GM12891 (cell line): ENCODE data around the gene PIM2.
"Not testable (repeated sequence)": the region's sequence is repeated elsewhere in the genome, so short reads cannot be mapped to it uniquely, and the experiment has no call there.

Experiments
- DNase-seq: peaks from one replicate; pipeline ENCODE4 v3.0.0; 2011; ENCODE audit warnings: low spot score; ENCODE audit not compliant: insufficient read length
- FAIRE-seq: peaks from 2 replicates; lab custom pipeline; 2011; peaks lifted over from hg19 to GRCh38; lab: Jason Lieb, UNC
- PAX5 ChIP-seq: IDR thresholded peaks from 2 replicates; pipeline ENCODE4 v1.6.1; 2011; ENCODE audit warnings: low read length, moderate library complexity, mild to moderate bottlenecking; ENCODE audit not compliant: insufficient read depth, severe bottlenecking
- POLR2A ChIP-seq: IDR thresholded peaks from 2 replicates; pipeline ENCODE4 v1.6.1; 2011; ENCODE audit warnings: low read depth, low read length, control low read depth
- POLR2AphosphoS5 ChIP-seq: IDR thresholded peaks from 2 replicates; pipeline ENCODE4 v1.6.1; 2011; ENCODE audit warnings: low read depth, low read length, control low read depth
- POU2F2 ChIP-seq: IDR thresholded peaks from 2 replicates; pipeline ENCODE4 v1.6.1; 2011; ENCODE audit warnings: low read depth, mild to moderate bottlenecking, control low read depth, low read length, moderate library complexity
- SPI1 ChIP-seq: IDR thresholded peaks from 2 replicates; pipeline ENCODE4 v1.6.1; 2011; ENCODE audit warnings: low read depth, low read length, control low read depth
- TAF1 ChIP-seq: IDR thresholded peaks from 2 replicates; pipeline ENCODE4 v1.6.1; 2011; ENCODE audit warnings: low read depth, low read length, control low read depth

The PIM2 gene

GRCh38 chrX:48897625-48898306 lies 21.1 kb downstream of the PIM2 start, which contains the start of the genes PQBP1 and TIMM17B:
Gene PQBP1 (plus strand): TSS chrX:48897930. CDS start chrX:48898510, 580 bp downstream.
Gene TIMM17B (minus strand): TSS chrX:48897768. CDS start chrX:48897749, 19 bp downstream.
- FAIRE-seq (peak; percentile 100), DNase-seq (peak; percentile 66)
- peak; percentile 64; the same call in 1 of the 2 replicates for TF ChIP-seq POLR2AphosphoS5
- TF ChIP-seq SPI1 = peak; percentile 55
- TF ChIP-seq PAX5 = no peak
- TF ChIP-seq TAF1 = 0 out of 2 replicates have a peak, but pooled peaks have one; percentile 33
- peak; percentile 90 for TF ChIP-seq POLR2A
- TF ChIP-seq POU2F2 = no peak

GRCh38 chrX:48897157-48897624 lies 21.6 kb downstream of the PIM2 start:
- DNase-seq (no peak), FAIRE-seq (peak; percentile 98)
- no peak for TF ChIP-seq POU2F2
- TF ChIP-seq TAF1 = 0 out of 2 replicates have a peak, but pooled peaks have one; percentile 8

DNA sequence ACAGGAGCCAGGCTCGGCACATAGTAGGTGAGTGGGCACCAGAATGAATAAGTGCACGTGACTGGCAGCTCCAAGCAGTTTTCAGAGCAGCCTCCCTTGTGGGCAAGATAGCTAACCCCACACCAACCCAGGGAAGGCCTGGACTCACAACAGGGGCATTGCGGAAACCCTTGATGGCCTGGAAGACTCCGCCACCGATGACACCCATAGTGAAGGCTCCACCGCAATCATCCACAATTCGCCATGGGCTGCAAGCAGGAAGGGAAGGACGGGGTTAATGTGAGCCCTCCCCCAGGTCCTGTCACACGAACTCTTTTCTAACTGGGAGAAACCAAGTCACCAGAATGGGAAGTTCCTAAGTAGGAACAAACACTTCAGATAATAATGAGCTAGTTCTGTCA lies 22.2 kb downstream of the PIM2 start:
- no peak for TF ChIP-seq POU2F2
- FAIRE-seq (no peak), DNase-seq (no peak)

DNA sequence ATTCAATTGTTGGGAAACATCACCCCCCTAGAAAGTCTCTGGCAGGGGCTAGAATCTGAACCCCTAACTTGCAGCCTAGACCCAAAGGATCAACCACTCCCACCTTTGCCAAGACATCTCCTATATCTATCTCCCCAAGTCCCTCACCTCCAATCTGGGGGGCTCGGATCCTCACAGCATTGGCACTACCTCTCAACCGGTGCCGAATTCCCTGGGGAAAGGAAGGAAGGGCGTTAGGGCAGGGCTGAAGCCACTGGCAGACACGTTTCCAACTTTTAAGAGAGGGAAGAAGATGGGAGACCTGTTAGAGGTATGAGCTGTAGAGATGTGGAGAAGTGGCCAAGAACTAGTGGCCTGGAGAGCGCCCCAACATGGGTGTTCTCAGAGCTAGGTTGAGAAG lies 23.9 kb downstream of the PIM2 start:
- TF ChIP-seq POLR2A (no peak), TAF1 (no peak), SPI1 (no peak), POU2F2 (no peak)
- FAIRE-seq (no peak), DNase-seq (no peak)

GRCh38 chrX:48893556-48894348 lies 25.1 kb downstream of the PIM2 start:
- no peak for DNase-seq
- FAIRE-seq = no peak
- TF ChIP-seq SPI1 (no peak), PAX5 (no peak), POLR2AphosphoS5 (no peak), POLR2A (no peak), TAF1 (no peak), POU2F2 (no peak)

DNA sequence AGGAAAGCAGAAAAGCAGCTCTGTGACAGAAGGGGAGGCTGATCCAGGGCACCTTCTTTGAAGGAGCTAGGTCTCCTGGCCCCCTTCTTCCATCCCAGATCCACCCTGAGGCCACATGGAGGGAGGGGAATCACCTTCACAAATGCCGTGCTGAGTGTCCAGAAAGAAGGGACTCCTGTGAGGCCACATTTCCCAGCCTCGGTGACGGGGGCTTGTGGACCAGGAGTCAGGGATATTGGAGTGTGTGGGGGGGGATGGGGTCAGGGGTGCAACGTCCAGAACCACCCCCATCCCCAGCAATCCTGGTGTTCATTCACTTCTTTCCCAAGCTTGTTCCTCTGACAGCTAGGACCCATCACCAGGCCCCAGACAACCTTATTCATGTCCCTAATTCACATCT lies 25.9 kb downstream of the PIM2 start:
- TF ChIP-seq POU2F2 (no peak), TAF1 (no peak), PAX5 (no peak), SPI1 (no peak), POLR2AphosphoS5 (no peak), POLR2A (no peak)
- FAIRE-seq (no peak), DNase-seq (no peak)

GRCh38 chrX:48891402-48892288 lies 27.2 kb downstream of the PIM2 start:
- FAIRE-seq = peak; percentile 87
- DNase-seq = peak; percentile 57
- TF ChIP-seq POLR2A = no peak
- TF ChIP-seq PAX5 = no peak
- no peak for TF ChIP-seq POU2F2

- FAIRE-seq (peak; percentile 52), DNase-seq (no peak)
- no peak for TF ChIP-seq POLR2AphosphoS5
- no peak for TF ChIP-seq SPI1
- no peak for TF ChIP-seq PAX5
- TF ChIP-seq TAF1 = no peak
- TF ChIP-seq POLR2A = no peak
- TF ChIP-seq POU2F2 = no peak
Measured at GRCh38 chrX:48890934-48891401, 27.9 kb downstream of the PIM2 start.

GRCh38 chrX:48890296-48890925 lies 28.4 kb downstream of the PIM2 start:
- TF ChIP-seq POLR2AphosphoS5 (no peak), TAF1 (no peak), POU2F2 (no peak), PAX5 (no peak), POLR2A (no peak), SPI1 (no peak)
- FAIRE-seq (peak; percentile 41), DNase-seq (no peak)

GRCh38 chrX:48886586-48886985 lies 32.2 kb downstream of the PIM2 start:
- FAIRE-seq, DNase-seq: not testable (repeated sequence)
